Measurements from ENCODE around the gene ZFP36L1.
A peak's percentile ranks its signal among the peaks of the same experiment; 100 is the strongest.

GRCh38 chr14:68792979-68793733 lies at the start of gene ZFP36L1:
- TF ChIP-seq CTCF (IDR thresholded peaks at IDR 0.05) = no peak
- peak; percentile 99 to 100 for TF ChIP-seq POLR2A (IDR thresholded peaks at IDR 0.05)

All from Peyer's patch (tissue), 4 donors.